HG03280 (cell line): Measurements from ENCODE around the gene PFN3.
"Not testable (repeated sequence)": the region's sequence is repeated elsewhere in the genome, so short reads cannot be mapped to it uniquely, and the experiment has no call there.

Experiments used
- ATAC-seq: cut with Tn5 transposase; IDR thresholded peaks from one replicate; pipeline ENCODE4 v1.9.1; 2021; ENCODE audit warnings: mild to moderate bottlenecking, moderate library complexity; ENCODE audit not compliant: unreplicated experiment

Gene PFN3

DNA sequence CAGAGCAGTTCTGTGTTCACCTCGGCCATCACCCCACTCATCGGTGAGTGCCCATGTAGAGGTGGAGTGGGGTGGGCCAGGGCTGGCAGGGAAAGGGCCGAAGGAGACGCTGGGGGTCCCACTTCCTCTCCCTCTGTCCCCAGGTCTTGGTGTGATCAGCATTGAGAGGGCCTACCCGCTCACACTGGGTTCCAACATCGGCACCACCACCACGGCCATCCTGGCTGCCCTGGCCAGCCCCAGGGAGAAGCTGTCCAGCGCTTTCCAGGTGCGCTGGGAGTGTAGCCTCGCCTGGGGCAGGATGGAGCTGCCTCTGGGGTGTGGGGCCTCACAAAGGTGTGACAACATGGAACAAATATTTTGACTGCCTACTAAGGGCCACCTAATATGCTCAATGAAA is 3.7 kb downstream of the PFN3 start:
- ATAC-seq: no peak

DNA sequence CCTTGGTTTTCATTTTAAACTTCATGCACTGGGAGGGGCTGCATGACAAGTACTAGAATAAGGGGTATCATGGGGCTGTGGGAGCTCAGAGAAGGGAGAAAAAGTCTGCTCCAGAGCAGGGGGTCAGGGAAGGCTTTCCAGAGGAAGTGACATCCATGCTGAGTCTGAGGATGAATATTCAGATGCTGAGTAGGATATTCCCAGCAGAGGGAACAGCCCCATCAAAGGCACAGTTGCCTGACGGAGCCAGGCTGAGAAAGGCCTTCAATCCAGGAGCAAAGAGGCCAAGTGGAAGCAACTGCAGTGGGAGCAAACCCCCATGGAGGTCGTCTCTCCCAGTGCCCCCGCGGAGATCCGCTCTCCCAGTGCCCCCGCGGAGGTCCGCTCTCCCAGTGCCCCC is 4.4 kb downstream of the PFN3 start:
- no peak for ATAC-seq

DNA sequence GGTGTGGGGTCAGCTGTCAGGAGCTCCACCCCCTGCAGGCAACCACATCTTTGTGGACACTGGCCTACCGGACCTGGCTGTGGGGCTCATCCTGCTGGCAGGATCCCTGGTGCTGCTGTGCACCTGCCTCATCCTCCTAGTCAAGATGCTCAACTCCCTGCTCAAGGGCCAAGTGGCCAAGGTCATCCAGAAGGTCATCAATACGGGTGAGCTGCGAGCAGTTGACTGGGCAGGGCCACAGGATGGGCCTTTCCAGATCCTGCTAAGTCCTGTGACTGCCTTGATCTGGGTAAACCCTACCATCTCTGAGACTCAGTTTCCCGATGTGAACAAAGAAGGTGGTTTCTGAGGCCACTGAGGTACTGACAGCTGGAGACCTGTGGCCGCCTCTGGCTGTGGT is 6.5 kb downstream of the PFN3 start:
- no peak for ATAC-seq

DNA sequence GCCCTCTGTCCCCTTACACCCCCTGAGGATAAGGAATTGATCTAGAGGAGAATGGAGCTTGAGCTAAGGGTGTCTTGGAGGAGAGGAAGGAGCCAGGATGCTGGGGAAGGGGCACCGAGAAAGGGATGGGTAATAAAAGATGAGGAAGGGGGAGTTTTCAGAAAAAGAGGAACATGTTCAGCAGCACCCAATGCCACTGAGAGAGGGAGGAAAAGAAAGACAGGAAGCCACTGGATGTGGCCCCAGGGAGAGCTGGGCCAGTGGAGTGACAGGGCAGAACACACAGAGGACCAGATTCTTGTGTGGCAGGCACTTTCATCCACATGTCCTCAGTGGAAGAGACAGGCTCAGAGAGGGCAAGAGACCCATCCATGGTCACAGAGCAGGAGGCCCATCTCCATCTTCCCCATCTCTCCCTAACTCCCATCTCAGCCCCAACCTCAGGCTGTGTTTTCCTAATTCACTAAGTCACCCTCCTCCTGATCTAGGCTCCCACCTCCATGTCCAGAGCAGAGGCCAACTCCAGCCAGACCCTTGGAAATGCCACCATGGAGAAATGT is 7.2 kb downstream of the PFN3 start:
- no peak for ATAC-seq

DNA sequence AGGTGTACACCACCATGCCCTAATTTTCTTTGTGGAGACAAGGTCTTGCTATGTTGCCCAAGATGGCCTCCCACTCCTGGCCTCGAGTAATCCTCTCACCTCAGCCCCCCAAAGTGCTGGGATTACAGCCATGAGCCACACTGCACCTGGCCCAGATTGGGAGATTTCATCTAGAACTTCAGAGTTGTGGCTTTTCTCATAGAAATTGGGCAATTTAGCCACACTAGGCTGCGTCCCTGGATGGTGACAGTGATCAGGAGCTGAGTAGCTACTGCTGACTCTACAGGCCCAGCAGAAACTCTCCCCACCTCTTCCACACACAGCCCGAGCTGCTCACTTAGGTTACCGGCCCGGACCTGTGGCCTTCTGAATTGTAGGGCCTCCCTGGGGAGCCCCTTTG is 7.7 kb downstream of the PFN3 start:
- ATAC-seq: no peak

DNA sequence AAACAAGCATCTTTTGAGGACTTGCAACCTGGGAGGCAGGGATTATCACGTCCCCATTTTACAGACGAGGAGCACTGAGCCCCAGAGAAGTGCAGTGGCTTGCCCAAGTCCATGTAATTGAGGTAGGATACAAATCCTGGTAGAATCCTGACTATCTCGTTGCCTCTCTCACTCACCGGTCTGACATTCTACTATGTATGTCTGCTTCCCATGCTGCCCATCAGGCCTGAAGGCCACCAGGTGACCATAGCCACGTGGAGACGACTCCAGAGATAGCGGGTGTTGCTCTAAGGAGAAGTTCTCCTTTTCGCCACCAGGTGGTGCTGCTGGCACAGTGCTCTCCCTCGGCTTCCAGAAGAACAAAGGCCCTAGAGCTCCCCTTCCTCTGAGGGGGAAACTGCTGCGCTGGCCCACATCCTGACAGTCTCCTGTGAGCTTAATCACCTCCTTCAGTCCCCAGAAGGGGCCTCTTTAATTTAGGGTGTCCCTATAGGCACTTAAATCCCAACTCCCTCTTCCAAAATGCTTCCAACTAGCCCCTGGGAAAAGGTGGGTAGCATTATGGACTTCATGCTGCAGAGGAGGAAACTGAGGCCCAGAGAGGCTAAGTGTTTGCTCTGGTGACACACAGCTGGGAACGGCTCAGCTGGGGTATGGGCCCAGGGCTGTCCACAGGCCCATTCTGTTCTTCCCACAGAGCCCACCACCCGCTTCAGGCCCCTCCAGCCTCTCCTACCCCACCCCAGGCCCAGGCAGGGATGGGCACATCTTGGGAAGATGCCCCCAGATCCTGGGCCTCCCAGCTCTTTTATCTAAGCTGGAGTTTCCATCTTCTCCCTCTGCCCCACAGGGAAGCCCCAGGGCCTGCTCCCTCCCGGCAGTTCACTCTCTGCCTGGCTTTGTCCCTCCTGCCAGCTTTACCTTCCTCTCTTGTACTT is 9.8 kb downstream of the PFN3 start:
- ATAC-seq: peak; percentile 59

DNA sequence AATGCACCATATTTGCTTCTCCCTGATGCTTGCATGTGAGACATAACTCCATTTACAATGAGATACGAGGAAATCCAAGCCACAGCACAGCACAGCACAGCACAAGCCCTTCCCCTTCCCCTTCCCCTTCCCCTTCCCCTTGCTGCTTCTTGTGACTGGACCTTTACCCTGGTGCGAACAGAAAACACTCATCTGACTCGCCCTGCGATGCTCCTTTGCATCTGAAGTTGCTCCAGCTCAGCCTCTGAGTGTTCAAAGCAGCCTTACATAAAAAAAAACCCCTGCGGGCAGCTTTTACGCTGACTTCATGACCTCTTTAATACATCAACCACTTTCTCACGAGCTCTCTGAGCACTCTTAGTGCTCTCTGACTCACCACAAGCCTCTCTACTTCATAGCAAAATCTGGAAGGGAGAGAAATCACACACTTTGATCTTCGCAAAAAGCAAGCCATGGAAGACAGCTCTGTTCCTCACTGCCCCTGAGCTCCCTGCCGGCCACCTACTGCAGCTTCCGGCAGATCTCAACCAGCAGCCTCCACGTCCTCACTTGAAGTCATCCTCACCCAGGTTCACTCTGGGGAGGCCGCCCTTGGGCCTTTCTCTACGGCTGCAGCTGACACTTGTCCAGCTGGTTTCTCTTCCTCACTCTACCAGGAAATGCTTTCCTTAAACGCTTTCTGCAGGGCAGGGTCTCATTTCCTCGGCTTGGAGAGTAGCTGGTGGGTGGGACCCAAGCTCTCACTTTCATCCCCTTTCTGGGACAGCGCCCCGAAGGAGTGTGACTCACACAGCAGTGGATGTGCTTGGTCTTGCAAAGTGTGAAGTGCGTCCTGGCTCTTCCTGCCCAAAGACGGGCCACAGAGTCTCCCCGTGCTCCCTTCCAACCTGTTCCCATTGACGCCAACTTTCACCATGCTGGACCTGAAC is 11.0 kb downstream of the PFN3 start:
- peak; percentile 57 for ATAC-seq

DNA sequence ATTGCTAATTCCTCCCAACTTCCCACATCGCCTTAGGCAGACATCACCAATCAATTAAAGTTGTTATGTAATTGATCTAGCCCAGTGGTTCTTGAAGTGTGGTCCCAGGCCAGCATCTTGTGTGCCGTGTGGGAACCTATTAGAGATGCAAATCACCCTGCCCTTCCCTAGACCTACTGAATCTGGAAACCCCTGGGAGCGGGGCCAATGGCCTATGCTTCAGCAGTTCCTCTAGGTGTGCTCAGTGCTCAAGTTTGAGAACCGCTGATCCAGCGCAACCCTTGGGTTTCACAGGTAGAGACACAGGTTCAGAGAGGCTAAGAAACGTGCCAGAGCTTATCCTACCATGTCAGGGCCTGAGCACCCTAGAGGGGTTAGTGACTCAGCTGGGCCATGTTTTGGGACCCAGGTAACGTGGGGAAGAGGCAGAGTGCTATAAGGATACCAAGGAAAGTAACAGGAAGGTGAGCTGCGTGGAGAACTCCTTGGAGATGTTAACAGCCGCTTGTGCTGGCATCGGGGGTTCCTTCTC is 11.9 kb downstream of the PFN3 start:
- ATAC-seq: no peak

DNA sequence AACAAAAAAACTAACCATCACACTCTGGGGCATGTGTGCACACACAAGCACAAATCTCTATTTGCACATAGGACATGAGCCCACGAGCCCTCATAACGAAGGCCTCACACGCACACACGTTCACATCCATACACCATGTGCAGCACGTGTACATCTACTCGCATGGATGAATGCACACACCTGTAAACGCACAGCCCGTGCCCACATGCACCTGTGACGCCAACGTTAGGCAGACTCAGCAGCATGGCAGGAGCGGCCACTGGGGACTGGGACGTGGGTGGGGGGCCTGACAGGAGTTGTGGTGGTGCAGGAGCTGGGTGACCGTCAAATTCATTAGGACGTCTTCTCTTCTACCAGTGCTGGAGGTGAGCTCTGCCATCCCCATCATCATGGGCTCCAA is 13.1 kb downstream of the PFN3 start:
- no peak for ATAC-seq

DNA sequence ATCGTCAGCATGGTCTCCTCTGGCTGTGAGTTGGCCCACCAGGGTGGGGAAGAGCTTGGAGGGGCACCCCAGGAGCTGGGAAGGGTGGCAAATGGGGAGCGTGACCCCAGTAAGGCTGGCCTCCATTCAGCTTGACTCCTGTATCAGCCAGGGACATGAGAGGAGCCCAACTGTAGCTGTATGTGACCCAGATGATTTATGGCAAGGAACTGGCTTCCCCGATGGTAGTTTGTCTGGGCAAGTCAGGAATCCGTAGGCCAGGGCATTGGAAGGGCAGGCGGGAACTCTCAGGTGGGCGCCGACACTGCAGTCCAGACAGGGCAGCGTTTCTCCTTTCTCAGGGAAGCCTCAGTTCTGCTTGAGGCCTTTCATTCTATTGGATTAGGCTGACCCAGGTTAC is 13.9 kb downstream of the PFN3 start:
- no peak for ATAC-seq

DNA sequence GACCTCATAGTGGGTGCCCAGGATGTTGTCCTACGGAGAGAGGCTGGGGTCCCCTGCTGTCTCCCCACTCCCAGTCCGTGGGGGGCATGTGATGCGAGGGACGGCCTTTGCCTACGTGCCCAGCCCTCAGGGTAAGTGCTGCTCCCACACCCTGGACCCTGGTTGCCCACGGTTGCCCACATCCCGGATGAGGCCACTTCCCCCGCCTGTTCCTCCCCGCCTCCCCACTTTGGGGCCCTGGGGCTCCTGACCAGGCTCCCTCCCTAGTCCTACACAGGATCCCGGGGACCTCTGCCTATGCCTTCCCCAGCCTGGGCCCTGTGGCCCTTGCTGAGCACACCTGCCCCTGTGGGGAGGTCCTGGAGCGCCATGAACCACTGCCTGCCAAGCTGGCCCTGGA is 14.7 kb downstream of the PFN3 start:
- ATAC-seq: no peak

DNA sequence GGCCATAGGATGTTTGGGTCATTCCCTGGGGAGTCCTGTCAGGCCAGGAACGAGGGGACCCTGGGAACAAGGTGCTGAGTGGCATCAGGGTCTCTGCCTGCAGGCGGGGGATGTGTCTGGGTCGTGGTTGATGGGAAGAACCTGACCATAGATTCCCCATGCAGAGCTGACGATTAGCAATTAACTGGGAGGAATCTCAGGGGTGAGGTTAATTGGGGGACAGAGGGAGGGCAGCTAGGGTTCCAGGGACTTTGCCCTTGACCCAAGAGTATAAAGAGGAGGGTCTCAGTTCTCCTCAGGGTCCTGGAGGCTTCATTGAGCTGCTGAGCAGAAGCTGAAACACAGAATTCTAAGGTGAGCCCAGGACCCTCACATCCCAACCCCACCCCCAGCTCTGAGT is 16.3 kb downstream of the PFN3 start, which contains the start of gene SLC34A1:
TSS of gene SLC34A1 (plus strand) at position 301 of the 400 bp plus-strand sequence. CDS start 1,308 bp downstream, outside the sequence.
- ATAC-seq: no peak

DNA sequence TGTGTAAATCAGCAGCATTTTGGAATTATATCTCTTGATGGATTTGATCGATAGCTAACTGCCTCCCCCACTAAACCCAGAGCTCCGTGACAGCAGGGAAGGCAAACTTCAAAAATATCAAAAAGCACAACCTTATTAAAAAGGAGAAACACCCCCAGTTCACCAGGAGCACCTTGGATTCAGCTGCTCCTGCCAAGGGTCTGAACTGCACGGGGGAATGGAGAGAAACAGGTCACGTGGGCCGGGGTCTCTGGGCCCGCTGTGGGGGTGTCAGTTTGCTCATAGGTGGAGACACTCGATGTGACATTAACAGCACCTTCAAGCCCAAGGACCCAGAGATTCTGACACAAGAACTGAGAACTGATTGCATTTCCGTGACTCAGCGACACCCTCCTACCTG is 17.3 kb downstream of the PFN3 start:
- ATAC-seq: no peak

DNA sequence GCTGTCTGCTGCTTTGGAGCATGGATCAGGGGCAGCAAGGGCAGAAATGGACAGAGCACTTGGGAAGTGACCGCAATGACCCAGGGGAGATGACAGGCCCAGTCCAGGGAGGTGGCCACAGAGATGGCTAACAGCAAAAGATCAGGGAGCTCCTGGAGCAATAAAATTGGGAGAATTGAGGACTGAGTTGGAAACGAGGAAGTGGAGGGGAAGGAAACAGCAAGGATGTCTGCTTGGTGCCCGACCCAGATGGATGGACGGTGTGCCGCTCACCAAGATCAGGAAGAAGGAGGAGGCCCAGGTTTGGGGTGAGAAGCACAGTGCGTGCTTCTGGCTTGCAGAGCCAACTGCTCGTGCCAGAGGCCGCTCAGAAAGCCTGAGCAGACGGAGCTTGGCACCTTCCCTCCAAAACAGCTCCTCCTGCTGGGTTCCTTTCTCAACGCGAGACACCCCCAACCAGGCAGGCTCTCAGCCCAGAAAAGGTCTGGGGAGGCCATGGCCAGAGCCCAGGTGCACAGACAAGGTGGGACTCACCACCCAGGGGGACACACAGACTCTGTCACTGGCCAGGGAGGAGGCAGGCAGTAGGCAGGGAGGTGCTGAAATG is 17.9 kb downstream of the PFN3 start:
- ATAC-seq: no peak

DNA sequence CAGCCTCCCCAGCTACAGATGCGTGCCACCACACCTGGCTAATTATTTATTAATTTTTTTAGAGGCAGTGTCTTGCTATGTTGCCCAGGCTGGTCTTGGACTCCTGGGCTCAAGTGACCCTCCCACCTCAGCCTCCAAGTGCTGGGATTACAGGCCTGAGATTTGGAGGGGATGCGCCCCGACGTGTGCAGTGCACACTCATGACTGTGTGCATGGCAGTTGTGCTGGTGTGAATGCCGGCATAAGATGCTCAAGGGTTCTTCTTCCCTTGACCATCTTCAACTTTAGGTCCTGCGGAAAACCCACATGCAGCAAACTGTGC is 19.7 kb downstream of the PFN3 start:
- ATAC-seq: no peak

DNA sequence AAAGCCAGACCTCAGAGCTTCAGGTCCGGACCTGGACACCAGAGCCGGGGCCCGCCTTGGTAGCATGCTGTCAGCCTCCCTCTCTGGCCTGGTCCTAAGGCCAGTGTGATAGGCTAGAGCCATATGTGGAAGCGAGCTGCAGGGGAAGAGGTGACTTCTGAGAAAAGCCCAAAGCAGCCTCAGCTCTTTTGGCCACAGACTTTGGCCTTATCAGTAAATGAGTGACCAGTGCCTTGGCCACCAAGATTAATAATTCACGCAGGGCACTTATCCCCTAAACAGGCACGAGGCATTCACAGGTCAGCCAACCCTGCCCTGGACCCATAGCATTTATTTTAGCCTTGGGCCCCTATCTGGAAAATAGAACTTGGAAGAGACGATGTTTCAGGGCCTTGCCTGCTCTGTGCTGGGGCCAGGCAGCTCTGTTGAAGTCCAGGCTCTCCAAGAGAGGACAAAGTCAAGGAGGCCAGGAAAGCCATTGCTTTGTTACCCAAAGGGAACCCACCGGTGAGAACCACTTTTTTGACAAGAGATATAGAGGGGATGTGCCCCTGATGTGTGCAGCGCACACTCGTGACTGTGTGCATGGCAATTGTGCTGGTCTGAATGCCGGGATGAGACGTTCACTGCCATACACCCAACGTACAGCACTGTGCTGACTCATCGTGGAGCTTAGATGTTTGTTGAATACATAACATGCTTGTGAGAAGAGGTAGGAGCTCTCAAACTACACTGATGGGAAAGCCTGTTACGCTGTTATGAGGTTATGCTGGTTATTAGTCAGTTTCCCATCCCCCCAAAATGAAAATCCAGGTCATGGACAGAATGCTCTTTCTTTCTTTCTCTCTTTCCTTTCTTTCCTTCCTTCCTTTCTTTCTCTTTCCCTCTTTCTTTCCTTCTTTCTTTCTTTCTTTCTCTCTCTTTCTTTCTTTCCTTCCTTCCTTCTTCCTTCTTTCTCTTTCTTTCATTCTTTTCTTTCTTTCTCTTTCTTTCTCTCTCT is 21.3 kb downstream of the PFN3 start:
- peak; percentile 62 for ATAC-seq

DNA sequence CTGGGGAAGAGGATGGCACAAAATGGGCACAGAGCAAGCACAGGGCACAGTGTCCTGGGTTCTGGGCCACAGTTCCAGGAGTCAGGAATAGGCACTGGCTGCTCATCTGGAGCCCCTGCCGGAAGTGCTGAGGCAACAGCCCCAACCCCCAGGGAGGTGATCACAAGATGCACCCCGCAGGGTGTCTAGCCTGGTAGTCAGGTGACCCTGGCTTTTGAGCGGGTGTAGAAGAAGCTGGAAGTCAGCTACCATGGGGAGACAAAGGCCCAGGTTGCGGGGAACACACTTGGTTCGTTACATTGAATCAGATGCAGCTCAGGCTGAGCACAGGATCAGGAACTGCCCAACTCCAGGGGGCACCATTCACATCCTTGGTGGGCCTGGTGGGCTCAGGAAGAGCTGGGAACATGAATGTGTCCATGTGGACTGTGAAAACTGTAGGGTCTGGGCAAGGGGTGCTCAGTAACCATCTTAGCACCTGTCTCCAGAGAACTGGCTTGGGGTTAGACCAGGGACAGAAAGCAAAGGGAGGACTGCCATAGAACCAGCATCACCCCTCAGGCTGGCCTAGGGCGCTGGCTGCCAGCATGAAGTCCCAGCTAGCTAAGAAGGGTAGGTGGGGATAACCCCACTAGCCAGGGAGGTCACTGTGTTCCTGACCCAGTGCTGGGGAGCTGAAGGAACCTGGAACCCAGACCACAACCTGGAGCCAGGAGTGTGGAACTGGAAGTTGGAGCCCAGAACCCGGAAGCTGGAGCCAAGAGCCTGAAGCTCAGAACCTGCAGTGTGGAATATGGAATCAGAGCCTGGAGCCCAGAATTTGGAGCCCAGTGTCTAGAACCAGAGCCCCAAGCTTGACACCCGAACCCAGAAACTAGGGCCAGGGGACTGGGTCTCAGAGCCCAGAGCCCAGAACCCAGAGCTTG is 22.3 kb downstream of the PFN3 start:
- no peak for ATAC-seq

DNA sequence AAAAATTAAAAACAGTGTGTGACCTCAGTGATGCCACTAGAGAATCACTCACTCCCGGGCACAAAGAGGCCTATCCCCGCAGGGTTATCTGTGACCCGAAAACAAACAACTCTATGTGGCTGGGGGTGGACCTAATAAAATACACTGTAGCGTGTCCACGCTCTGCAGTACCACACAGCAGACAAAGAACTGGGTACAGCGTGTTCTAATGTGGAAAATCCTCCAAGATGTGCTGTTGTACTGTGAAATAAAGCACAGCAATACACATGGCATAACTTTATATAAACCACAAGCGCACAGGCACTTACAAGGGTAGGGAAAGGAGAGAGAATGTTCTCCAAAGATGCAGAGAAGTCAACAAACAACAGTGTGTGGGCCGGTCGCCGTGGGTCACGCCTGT is 24.4 kb downstream of the PFN3 start:
- no peak for ATAC-seq

DNA sequence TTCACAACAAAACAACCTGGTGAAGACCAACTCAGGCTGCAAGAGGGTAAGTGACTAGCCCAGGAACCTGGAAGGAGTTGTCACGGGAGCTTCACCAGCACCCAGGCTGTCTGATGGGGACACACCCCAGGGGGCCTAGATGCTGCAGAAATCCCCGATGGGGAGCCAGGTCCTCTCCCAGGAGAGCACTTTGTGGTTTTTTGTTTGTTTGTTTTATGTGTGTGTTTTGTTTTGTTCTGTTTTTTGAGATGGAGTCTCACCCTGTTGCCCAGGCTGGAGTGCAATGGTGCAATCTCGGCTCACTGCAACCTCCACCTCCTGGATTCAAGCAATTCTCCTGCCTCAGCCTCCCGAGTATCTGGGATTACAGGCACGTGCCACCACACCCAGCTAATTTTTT is 24.9 kb downstream of the PFN3 start:
- ATAC-seq: not testable (repeated sequence)
